ENCODE results near the gene CMIP.

CMIP gene

DNA sequence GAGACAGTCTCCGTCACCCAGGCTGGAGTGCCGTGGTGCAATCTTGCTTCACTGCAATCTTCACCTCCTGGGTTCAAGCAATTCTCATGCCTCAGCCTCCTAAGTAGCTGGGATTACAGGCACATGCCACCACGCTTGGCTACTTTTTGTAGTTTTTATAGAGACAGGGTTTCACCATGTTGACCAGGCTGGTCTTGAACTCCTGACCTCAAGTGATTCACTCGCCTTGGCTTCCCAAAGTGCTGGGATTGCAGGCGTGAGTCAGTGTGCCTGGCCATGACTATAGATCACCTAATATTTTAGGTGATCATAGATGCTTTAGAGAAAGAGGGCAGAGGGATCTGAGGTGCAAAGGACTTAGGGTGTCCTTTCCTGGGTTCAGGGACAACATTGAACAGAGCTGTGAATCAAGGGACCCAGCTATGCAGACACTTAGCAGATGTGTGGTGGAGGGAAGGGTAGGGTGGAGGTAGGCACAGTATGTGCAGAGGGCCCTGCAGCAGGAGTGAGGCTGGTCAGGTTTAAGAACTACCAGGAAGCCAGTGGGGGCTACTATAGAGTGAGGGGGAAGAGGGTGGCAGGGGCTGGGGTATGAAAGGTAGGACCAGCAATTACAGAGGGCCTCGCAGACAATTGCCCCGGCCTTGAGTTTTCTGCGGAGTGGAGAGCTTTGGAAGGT lies 116.5 kb downstream of the CMIP start:
- H3K4me3 ChIP-seq (ENCODE audit: low read depth, low read length): no peak overlapping the region

GRCh38 chr16:81562174-81562849 lies 117.7 kb downstream of the CMIP start:
- H3K4me3 ChIP-seq (ENCODE audit: low read depth, low read length): no peak overlapping the region

DNA sequence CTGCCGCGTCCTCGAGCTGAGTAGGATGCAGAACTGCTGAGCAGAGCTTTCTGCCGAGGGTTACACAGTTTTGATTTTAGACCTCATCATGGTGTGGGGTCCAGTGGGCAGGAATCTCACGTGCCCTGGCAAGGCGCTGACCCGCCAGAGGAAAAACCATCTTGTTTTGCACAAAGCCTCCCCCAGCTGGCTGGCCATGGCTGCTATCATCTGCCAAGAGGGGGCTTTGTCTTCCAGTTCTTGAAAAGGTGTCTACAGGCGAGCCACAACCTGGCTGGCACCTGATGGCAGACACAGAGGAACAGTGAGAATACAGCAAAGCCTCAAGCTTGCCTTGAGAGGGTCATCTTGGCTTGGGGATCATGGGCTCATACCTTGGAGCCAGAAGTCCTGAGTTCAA lies 118.3 kb downstream of the CMIP start:
- H3K4me3 ChIP-seq (ENCODE audit: low read depth, low read length): no peak overlapping the region

GRCh38 chr16:81564421-81564911 lies 119.9 kb downstream of the CMIP start:
- no peak overlapping the region for H3K4me3 ChIP-seq (ENCODE audit: low read depth, low read length)

DNA sequence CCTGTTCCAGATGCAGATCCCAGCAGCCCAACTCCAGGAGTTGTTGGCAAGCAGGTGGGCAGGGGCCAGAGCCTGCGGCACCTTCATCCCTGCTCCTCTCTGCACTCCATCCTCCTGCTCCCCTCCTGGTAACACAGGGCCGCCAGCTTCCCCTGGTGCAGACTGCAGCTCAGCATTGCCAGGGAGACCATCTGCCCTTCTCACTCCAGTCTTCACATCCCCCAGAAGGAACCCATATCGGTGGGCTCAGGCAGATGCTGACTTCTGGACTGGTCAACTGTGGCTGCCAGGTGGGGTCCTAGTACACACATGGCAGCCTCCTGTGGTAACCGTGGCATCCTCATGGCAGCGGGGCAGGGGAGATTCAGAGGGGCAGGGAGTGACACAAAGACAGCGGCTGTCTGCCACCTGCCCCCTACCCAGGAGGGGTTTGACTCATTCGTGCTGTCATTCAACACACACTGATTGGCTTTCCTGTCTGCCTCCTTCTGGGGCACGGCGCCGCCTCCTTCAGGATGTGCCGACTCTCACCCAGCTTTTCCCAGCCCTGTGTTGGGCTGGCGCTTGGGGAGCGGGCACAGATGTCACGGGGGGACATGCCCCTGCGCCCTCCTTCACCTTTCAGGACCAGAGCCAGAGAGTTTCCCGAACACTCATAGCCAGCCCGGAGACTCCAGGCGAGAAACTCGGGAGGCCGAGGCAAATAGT lies 120.9 kb downstream of the CMIP start:
- H3K4me3 ChIP-seq (ENCODE audit: low read depth, low read length): no peak overlapping the region

DNA sequence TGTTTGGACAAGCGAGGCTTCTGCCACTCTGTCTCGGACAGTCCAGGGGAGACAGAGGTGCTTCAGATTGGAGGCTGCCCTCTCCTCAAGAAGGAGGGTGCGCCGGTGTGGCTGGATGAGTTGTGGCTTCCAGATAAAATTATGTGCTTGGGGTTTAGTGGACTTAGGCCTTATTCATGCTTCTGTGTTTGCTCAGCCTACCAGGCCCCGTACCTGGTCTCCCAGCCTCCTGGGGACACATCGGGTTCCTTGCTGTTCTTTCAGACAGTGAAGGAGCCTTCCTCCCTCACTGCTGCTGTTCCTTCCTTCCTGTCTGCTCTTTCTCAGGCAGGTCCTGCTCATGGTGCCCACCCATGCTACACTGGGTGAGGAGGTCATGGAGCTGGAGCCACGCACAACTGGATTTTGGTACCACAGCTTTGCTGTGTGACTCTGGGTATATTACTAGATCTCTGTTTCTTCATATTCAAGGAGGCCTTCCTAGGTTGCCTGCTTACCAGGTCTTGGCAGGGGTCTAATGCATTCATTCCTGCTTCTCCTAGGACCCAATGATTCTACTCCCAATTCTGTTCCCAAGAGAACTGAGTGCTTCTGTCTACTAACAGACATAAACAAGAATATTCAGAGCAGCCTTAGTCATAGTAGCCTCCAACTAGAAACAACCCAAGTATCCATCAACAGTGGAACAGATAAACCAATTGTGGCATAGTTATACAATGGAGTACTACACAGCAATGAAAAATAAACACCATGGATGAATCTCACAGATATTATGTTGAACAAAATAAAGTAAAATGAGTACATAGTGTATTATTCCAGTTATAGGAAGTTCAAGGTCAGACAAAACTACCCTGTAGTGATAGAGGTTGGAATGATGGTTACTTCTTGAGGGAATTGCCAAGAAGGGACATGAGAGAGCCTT lies 121.7 kb downstream of the CMIP start:
- no peak overlapping the region for H3K4me3 ChIP-seq (ENCODE audit: low read depth, low read length)

DNA sequence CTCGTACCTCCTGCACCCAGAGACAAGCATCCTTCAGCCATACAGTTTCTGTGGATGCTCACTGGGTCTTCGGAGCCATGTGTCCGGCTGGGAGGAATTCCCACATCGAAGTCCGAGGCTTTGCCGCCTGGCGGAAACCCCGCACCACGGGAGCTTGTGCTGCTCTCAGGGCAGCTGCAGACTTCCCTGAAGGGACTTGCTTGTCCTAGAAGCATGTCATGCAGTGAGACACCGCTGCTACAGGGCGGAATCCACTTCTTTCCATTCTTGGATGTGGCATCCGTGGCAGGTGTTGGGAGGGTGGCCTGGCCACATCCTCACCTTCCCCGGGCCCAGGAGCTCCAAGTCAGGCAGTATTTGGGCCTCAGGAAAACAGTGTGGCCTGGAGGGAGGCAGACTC lies 122.5 kb downstream of the CMIP start:
- no peak overlapping the region for H3K4me3 ChIP-seq (ENCODE audit: low read depth, low read length)

- no peak overlapping the region for H3K4me3 ChIP-seq (ENCODE audit: low read depth, low read length)
Measured at GRCh38 chr16:81567987-81568748, 123.6 kb downstream of the CMIP start.

GRCh38 chr16:81568749-81569087 lies 124.1 kb downstream of the CMIP start:
- H3K4me3 ChIP-seq (ENCODE audit: low read depth, low read length): no peak overlapping the region

DNA sequence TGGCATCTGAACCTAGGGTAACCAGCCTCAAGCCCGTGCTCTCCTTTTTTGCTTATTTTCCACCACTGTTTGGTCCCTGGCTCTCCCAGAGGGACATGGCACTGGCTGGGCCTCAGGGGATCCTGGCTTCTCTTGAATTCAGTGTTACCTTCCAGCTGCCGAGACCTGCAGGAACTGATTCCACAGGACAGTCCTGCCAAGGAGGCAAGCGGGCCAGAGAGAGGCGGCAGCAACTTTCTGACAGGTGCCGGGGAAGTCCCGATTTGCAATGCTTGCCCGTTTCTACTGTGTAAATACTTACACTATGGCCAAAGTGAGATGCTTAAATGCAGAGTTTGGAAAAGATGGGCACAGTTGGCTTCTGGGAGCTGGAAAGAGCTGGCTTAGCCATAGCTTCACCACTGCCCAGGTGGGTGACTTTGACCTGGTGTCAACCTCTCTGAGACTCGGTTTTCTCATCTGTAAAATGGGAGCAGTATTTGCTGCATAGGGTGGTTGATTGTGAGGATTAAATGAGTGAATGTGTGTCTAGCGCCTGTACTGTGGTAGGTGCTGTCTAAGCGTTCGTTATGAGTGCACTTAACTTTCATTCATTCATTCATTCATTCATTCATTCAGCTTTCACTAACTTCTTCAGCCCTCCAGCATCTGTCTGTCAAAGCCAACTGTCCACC lies 124.9 kb downstream of the CMIP start:
- no peak overlapping the region for H3K4me3 ChIP-seq (ENCODE audit: low read depth, low read length)

- H3K4me3 ChIP-seq (ENCODE audit: low read depth, low read length): no peak overlapping the region
Measured at GRCh38 chr16:81570151-81570846, 125.7 kb downstream of the CMIP start.

DNA sequence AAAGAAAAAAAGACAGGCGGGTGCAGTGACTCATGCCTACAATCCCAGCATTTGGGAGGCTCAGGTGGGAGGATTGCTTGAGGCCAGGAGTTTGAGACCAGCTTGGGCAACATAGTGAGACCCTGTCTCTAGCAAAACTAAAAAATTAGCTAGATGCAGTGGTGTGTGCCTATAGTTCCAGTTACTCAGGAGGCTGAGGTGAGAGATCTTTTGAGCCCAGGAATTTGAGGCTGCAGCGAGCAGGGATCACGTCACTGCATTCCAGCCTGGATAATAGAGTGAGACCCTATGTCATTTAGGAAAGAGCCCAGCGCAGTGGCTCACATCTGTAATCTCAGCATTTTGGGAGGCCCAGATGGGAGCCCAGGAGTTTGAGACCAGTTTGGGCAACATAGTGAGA lies 126.6 kb downstream of the CMIP start:
- H3K4me3 ChIP-seq (ENCODE audit: low read depth, low read length): no peak overlapping the region

DNA sequence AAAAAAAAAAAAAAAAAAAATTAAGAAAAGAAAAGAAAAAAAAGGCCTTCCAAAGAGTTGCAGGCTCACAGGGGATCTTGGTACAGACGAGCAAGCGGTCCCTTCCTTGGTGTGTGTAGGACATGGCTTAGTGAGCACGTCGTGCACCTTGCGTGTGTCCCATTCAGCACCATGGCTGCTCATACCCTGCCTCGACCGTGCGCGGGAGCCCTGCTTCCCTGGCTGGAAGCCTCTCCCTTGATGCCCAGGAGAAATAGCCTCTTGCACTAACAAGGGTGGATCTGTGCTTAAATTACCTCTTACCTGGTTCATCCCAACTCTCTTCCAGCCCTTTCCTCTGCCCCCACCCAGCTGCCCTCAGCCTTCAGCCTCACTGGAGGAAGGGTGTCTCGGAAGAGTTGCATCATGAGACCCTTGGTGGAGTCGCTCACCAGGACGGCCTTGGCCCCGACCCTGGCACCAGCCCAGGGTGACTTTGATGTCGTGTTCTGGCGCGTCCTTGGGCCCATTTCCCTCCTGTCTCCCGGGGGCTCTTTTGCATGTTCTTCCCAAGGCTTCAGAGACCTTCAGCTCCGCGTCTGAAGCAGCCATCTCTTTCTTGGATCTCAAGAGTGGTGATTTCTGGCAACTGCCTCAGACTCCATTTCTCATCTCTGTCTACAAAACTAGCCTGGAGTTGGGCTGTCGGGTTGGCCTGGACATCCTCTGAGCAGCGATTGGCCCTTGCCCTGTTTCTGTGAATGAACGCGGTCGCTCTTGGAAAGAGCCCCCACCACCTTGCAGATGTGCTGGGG lies 127.2 kb downstream of the CMIP start:
- no peak overlapping the region for H3K4me3 ChIP-seq (ENCODE audit: low read depth, low read length)

GRCh38 chr16:81572386-81573144 lies 128.0 kb downstream of the CMIP start:
- H3K4me3 ChIP-seq (ENCODE audit: low read depth, low read length): no peak overlapping the region

DNA sequence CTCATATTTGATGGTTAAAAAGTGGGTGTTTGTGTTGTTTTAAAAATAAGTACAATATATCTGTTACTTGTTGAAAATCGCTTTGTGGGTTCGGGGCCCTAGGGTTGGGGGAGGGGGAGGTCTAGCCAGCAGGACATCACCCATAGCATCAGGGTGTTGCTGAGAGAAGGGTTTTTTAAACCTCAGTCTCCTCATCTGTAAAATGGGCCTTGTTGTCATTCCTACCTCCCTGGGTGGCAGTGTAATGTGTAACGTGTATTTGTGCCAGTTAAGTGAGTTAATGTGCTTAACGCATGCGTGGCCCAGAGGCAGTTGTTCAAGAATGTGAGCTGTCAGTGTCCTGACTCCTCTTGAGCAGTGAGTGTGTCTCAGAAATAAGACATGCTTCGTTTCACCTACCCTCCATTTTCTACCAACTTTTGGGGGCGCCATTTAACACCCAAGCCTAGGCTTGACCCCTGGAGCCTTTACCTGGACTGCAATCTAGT lies 129.0 kb downstream of the CMIP start:
- no peak overlapping the region for H3K4me3 ChIP-seq (ENCODE audit: low read depth, low read length)

DNA sequence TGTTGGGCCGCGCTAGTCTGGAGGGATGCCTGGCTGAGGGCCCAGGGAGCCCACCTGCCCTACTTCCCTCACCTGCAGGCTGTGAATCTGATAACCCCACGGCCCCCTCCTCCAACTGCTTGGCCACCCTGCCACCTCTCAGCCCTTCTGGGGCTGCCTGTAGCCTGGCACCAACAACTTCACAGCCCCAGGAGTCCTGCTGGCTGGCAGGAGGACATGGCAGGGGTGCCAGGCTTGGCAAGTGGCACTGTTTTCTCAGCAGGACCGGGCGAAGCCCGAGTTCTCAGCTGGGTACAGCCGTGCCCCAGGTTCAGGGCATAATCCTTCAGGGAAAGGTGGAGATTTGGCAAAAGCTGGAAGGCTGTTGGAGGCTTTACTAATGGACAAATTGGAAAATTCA lies 129.6 kb downstream of the CMIP start:
- H3K4me3 ChIP-seq (ENCODE audit: low read depth, low read length): no peak overlapping the region

GRCh38 chr16:81575307-81575706 lies 130.7 kb downstream of the CMIP start:
- no peak overlapping the region for H3K4me3 ChIP-seq (ENCODE audit: low read depth, low read length)

Data from iPS-11a (cell line).